HepG2 (cell line): Measurements from ENCODE around the gene LZTFL1. TPM values are rescaled to one million over a fixed set of nuclear protein-coding genes. Genes with fewer than 3 reads are reported as not detected.

Experiments used
- ATAC-seq: fragments of 200-7000 bp; cut with Tn5 transposase; 3 replicates; pipeline ENCODE4 v1.9.1; 2020; ENCODE audit warnings: mild to moderate bottlenecking, moderate library complexity
- BruUV-seq: library from RNA; stranded (reverse); fragments of 400-500 nt; replicated peaks from 2 replicates; lab custom pipeline; 2021; lab: Mats Ljungman, UMichigan
- CTCF ChIA-PET: fragments of 300-600 bp; formaldehyde crosslinking; extraction: SDS; loops from one replicate; lab custom pipeline; 2021; ENCODE audit warnings: low total read pairs, inconsistent platforms, low intra/inter-chr PET ratio; lab: Yijun Ruan, JAX
- POLR2A ChIA-PET: fragments of 350-600 bp; sonication (Branson Sonifier 250); formaldehyde crosslinking; loops from one replicate; lab custom pipeline; 2020; ENCODE audit warnings: antibody characterized with exemption, inconsistent platforms; lab: Yijun Ruan, JAX
- DNase-seq: peaks from one replicate; pipeline ENCODE4 v3.0.0-alpha.2; 2015; ENCODE audit warnings: low spot score
- FAIRE-seq: peaks from 3 replicates; lab custom pipeline; 2011; peaks lifted over from hg19 to GRCh38; lab: Jason Lieb, UNC
- H2AFZ ChIP-seq: one replicate; pipeline ENCODE4 v1.6.1; 2011; ENCODE audit warnings: low read length, inconsistent platforms
- H3K27ac ChIP-seq: fragments of 300-600 bp; 3 replicates; pipeline ENCODE4 v1.8.0; 2011; ENCODE audit warnings: mixed run types, mild to moderate bottlenecking, mixed read lengths, low read length, inconsistent platforms; ENCODE audit not compliant: insufficient read depth; ENCODE audit errors: extremely low read length
- H3K27me3 ChIP-seq, 2 experiments: fragments of 200-600 bp in 1 of 2; 2 replicates in 1 of 2; 3 replicates in 1 of 2; pipeline versions ENCODE4 v1.6.0 to v1.8.0; 2011; ENCODE audit warnings: low read length in 2 of 2, mild to moderate bottlenecking in 2 of 2, moderate library complexity in 2 of 2, inconsistent platforms in 1 of 2; ENCODE audit not compliant: insufficient read depth in 2 of 2, control insufficient read depth in 1 of 2
- H3K36me3 ChIP-seq, 2 experiments: fragments of 200-600 bp in 1 of 2; replicated peaks in 1 of 2; 2 replicates in 1 of 2; 3 replicates in 1 of 2; pipeline versions ENCODE4 v1.5.1 to v1.8.0; 2011; ENCODE audit warnings: low read length in 2 of 2, inconsistent platforms in 1 of 2; ENCODE audit not compliant: insufficient read depth in 2 of 2, control insufficient read depth in 1 of 2
- H3K4me1 ChIP-seq: 2 replicates; pipeline ENCODE4 v1.5.1; 2012; ENCODE audit warnings: low read length, inconsistent platforms; ENCODE audit not compliant: insufficient read depth
- H3K4me2 ChIP-seq: 2 replicates; pipeline ENCODE4 v1.6.0; 2011; ENCODE audit warnings: low read depth, low read length, inconsistent platforms
- H3K4me3 ChIP-seq, 3 experiments: fragments of 200-600 bp in 1 of 3; sonication (generic), shearing (Covaris generic) in 1 of 3; replicated peaks in 1 of 3; 2 replicates each; pipeline ENCODE4 v1.5.1; 2011 to 2016; ENCODE audit warnings: low read length in 3 of 3, inconsistent platforms in 2 of 3, low read depth in 2 of 3, mild to moderate bottlenecking in 2 of 3, control low read depth in 1 of 3, mixed read lengths in 1 of 3; ENCODE audit not compliant: insufficient read depth in 1 of 3
- H3K79me2 ChIP-seq: one replicate; pipeline ENCODE4 v1.6.1; 2011; ENCODE audit warnings: low read length, inconsistent platforms; ENCODE audit not compliant: insufficient read depth
- H3K9ac ChIP-seq: 2 replicates; pipeline ENCODE4 v1.6.0; 2011; ENCODE audit warnings: mild to moderate bottlenecking, low read depth, low read length, inconsistent platforms; ENCODE audit not compliant: insufficient read depth
- H3K9me3 ChIP-seq: 2 replicates; pipeline ENCODE4 v1.5.1; 2012; ENCODE audit warnings: mild to moderate bottlenecking, low read length
- H4K20me1 ChIP-seq: 2 replicates; pipeline ENCODE4 v1.6.0; 2011; ENCODE audit warnings: inconsistent platforms, mild to moderate bottlenecking, low read length, moderate library complexity; ENCODE audit not compliant: insufficient read depth
- ARID3A ChIP-seq: IDR thresholded peaks from 2 replicates; pipeline ENCODE4 v1.6.1; 2012; ENCODE audit warnings: low read depth, low read length, improper control_type of control experiment
- ATAD3A ChIP-seq: sonication (generic); formaldehyde crosslinking; IDR thresholded peaks from 2 replicates; pipeline ENCODE4 v1.4.0; 2020; ENCODE audit warnings: missing genetic modification reagents
- DR1 ChIP-seq: sonication (generic); formaldehyde crosslinking; IDR thresholded peaks from 2 replicates; pipeline ENCODE4 v1.8.0; 2021; ENCODE audit warnings: mild to moderate bottlenecking, missing genetic modification reagents, inconsistent platforms
- GLMP ChIP-seq: sonication (generic); formaldehyde crosslinking; IDR thresholded peaks from 2 replicates; pipeline ENCODE4 v1.9.0; 2021; ENCODE audit warnings: missing genetic modification reagents, mild to moderate bottlenecking, borderline replicate concordance
- KMT2A ChIP-seq: sonication (generic); formaldehyde crosslinking; IDR thresholded peaks from 2 replicates; pipeline ENCODE4 v1.4.0; 2020; ENCODE audit warnings: missing genetic modification reagents
- NR3C1 ChIP-seq: sonication (generic); formaldehyde crosslinking; IDR thresholded peaks from 2 replicates; pipeline ENCODE4 v1.4.0; 2020; ENCODE audit warnings: missing genetic modification reagents
- PHB2 ChIP-seq: fragments of 450-650 bp; IDR thresholded peaks from 2 replicates; pipeline ENCODE4 v1.6.1; 2018; ENCODE audit not compliant: partially characterized antibody
- REPIN1 ChIP-seq: sonication (generic); formaldehyde crosslinking; IDR thresholded peaks from 2 replicates; pipeline ENCODE4 v1.8.0; 2022; ENCODE audit warnings: missing genetic modification reagents, low read depth, mild to moderate bottlenecking, borderline replicate concordance
- U2AF2 ChIP-seq: fragments of 200-400 bp; formaldehyde crosslinking; IDR thresholded peaks from 2 replicates; pipeline ENCODE4 v1.6.1; 2017; ENCODE audit warnings: low read depth, mild to moderate bottlenecking, low read length
- ZBTB7A ChIP-seq: sonication (generic); formaldehyde crosslinking; IDR thresholded peaks from 2 replicates; pipeline ENCODE4 v1.8.0; 2022; ENCODE audit warnings: mild to moderate bottlenecking, missing genetic modification reagents
- ZFY ChIP-seq: sonication (generic); formaldehyde crosslinking; IDR thresholded peaks from 2 replicates; pipeline ENCODE4 v1.4.0; 2020; ENCODE audit warnings: missing genetic modification reagents
- ZNF335 ChIP-seq: sonication (generic); formaldehyde crosslinking; IDR thresholded peaks from 2 replicates; pipeline ENCODE4 v1.4.0; 2020; ENCODE audit warnings: missing genetic modification reagents
- ZNF354B ChIP-seq: sonication (generic); formaldehyde crosslinking; IDR thresholded peaks from 2 replicates; pipeline ENCODE4 v1.8.0; 2022; ENCODE audit warnings: mild to moderate bottlenecking, missing genetic modification reagents
- ZNF44 ChIP-seq: sonication (generic); formaldehyde crosslinking; IDR thresholded peaks from 2 replicates; pipeline ENCODE4 v1.5.1; 2020; ENCODE audit warnings: mild to moderate bottlenecking, missing genetic modification reagents
- ZNF513 ChIP-seq: sonication (generic); formaldehyde crosslinking; conservative IDR thresholded peaks from 2 replicates; pipeline ENCODE4 v1.5.0; 2020; ENCODE audit warnings: missing genetic modification reagents
- ZNF841 ChIP-seq: sonication (generic); formaldehyde crosslinking; IDR thresholded peaks from 2 replicates; pipeline ENCODE4 v1.8.1; 2023; ENCODE audit warnings: missing genetic modification reagents, borderline replicate concordance
- WGBS: methylation state at CpG from one replicate; pipeline ENCODE4 v1.1.6; 2017; ENCODE audit warnings: low lambda C conversion rate; 5-methylcytosine and 5-hydroxymethylcytosine counted together
- in situ Hi-C: cut with HindIII; loops from 2 replicates; pipeline ENCODE4 v1.10.0; 2017; ENCODE audit warnings: low pct_unique_long_range_greater_than_20kb; ENCODE audit not compliant: extremely low pct_ligation_motif_present
- intact Hi-C: fragments of 100-400 bp; cut with micrococcal nuclease; formaldehyde crosslinking; loops from one replicate; pipeline ENCODE4 v1.10.0; 2022; ENCODE audit not compliant: unreplicated experiment
- polyA plus RNA-seq, 8 experiments: library from polyadenylated mRNA; depleted of rRNA in 3 of 8; stranded (reverse) in 7 of 8; unstranded in 1 of 8; fragments of >200 nt; fragmentation: Illumina TruSeq in 4 of 8; extraction: Trizol in 4 of 8; gene quantifications; 2 replicates each; pipeline versions ENCODE4 v1.2.1 to v1.2.3, GENCODE V29; 2011 to 2016; ENCODE audit warnings: low read depth in 4 of 8, missing spikeins in 1 of 8, mixed read lengths in 1 of 8; ENCODE audit not compliant: insufficient read depth in 1 of 8
- total RNA-seq, 5 experiments: library from RNA; depleted of rRNA; stranded (reverse); fragments of >200 nt; fragmentation: Illumina TruSeq; extraction: Trizol; gene quantifications; 2 replicates each; pipeline ENCODE4 v1.2.3, GENCODE V29; 2016; ENCODE audit warnings: low read depth in 1 of 5
- TF ChIP-seq, protein P1 (sequence below): sonication (generic); formaldehyde crosslinking; conservative IDR thresholded peaks from 2 replicates; pipeline ENCODE4 v1.4.0; 2020; ENCODE audit warnings: missing genetic modification reagents

Gene LZTFL1
- total and polyA plus RNA-seq, 2 of the 13 experiments (the other 11 are each of a cell fraction or from before 2014, with no cell fraction given), result 16.6 to 17.2 TPM

GRCh38 chr3:45826321-45826720 is 15.6 kb downstream of the LZTFL1 start:
- no peak overlapping the region for H3K4me3 ChIP-seq
- H3K4me1 ChIP-seq, result no peaks in the 10 kb centered on the region
- WGBS, result 91% methylated on average over 2 of the region's 2 CpGs
- in situ Hi-C loops, result no loop called here
- BruUV-seq, result no TSS peak
- H3K79me2 ChIP-seq, result no peaks in the 10 kb centered on the region
- TF ChIP-seq KMT2A (CRISPR knock-in tag), result no peak
- no peak for TF ChIP-seq ARID3A
- no peak for TF ChIP-seq DR1
- no peak for TF ChIP-seq ZNF335
- no peak for TF ChIP-seq ZNF354B
- no peak for TF ChIP-seq U2AF2
- TF ChIP-seq ZFY (CRISPR knock-in tag), result no peak
- no peak for TF ChIP-seq ZBTB7A
- no peak for TF ChIP-seq ZNF44 (CRISPR knock-in tag)
- TF ChIP-seq, protein P1, sequence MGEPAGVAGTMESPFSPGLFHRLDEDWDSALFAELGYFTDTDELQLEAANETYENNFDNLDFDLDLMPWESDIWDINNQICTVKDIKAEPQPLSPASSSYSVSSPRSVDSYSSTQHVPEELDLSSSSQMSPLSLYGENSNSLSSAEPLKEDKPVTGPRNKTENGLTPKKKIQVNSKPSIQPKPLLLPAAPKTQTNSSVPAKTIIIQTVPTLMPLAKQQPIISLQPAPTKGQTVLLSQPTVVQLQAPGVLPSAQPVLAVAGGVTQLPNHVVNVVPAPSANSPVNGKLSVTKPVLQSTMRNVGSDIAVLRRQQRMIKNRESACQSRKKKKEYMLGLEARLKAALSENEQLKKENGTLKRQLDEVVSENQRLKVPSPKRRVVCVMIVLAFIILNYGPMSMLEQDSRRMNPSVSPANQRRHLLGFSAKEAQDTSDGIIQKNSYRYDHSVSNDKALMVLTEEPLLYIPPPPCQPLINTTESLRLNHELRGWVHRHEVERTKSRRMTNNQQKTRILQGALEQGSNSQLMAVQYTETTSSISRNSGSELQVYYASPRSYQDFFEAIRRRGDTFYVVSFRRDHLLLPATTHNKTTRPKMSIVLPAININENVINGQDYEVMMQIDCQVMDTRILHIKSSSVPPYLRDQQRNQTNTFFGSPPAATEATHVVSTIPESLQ (CRISPR knock-in tag), result no peak
- no peak for TF ChIP-seq PHB2
- TF ChIP-seq NR3C1 (CRISPR knock-in tag), result no peak
- no peak for TF ChIP-seq ZNF841 (CRISPR knock-in tag)
- no peak for TF ChIP-seq ATAD3A (CRISPR knock-in tag)
- no peak for TF ChIP-seq REPIN1 (CRISPR knock-in tag)
- TF ChIP-seq GLMP (CRISPR knock-in tag), result no peak
- TF ChIP-seq ZNF513 (CRISPR knock-in tag), result no peak
- ChIA-PET CTCF (no interaction called here), POLR2A (no interaction called here)
- no peak for DNase-seq
- H3K9ac ChIP-seq, result no peak overlapping the region
- intact Hi-C loops, result no loop called here
- H2AFZ ChIP-seq, result no peak overlapping the region
- no peak overlapping the region for H3K27ac ChIP-seq
- no peaks in the 10 kb centered on the region for H4K20me1 ChIP-seq
- H3K36me3 ChIP-seq, result peaks cover 5 to 36% of the 10 kb centered on the region in 2 experiments; a peak in 3 of 5 replicates
- no peak for FAIRE-seq
- no peak for ATAC-seq
- H3K27me3 ChIP-seq, result no peaks in the 10 kb centered on the region
- no peaks in the 10 kb centered on the region for H3K9me3 ChIP-seq
- no peak overlapping the region for H3K4me2 ChIP-seq
